Cardiac fibroblast (primary cell): Measurements from ENCODE around the gene GPX5.
A peak's percentile ranks its signal among the peaks of the same experiment; 100 is the strongest.

Source experiments
- DNase-seq, 2 donors: peaks; one replicate each; pipeline versions ENCODE4 v3.0.0 to v3.0.0-alpha.2; 2010; ENCODE audit warnings: low read depth in 2 of 2
- H3K4me3 ChIP-seq, 2 donors: replicated peaks in 1 of 2; 1 replicate in 1 of 2; 2 replicates in 1 of 2; pipeline ENCODE4 v1.5.1; 2011; ENCODE audit warnings: low read depth in 2 of 2, low read length in 2 of 2, mild to moderate bottlenecking in 2 of 2, moderate library complexity in 1 of 2
- TF ChIP-seq, protein P1 (sequence below): IDR thresholded peaks from one replicate; pipeline ENCODE4 v1.5.1; 2011; ENCODE audit warnings: low read depth, mild to moderate bottlenecking, low read length, inconsistent platforms

The GPX5 gene

DNA sequence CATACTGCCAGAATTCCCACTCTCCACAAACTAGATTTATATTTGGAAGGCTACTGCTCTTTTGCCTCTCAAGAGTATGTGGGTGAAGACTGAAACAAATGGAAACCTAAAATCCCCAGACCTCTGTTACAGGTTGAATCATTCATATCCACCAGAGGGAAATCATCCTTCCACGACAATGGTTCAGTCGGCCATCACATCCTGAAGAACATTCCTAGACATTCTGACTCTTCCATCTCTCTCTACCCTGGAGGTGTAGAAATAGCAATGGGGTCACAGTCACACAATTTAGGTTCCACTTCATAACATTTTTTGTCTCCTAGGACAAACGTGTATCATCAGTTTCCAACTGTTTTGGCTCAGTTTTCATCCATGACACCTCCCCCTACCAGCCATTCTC lies 8.6 kb downstream of the GPX5 start:
- no peak overlapping the region for H3K4me3 ChIP-seq
- DNase-seq: no peak
- TF ChIP-seq, protein P1, sequence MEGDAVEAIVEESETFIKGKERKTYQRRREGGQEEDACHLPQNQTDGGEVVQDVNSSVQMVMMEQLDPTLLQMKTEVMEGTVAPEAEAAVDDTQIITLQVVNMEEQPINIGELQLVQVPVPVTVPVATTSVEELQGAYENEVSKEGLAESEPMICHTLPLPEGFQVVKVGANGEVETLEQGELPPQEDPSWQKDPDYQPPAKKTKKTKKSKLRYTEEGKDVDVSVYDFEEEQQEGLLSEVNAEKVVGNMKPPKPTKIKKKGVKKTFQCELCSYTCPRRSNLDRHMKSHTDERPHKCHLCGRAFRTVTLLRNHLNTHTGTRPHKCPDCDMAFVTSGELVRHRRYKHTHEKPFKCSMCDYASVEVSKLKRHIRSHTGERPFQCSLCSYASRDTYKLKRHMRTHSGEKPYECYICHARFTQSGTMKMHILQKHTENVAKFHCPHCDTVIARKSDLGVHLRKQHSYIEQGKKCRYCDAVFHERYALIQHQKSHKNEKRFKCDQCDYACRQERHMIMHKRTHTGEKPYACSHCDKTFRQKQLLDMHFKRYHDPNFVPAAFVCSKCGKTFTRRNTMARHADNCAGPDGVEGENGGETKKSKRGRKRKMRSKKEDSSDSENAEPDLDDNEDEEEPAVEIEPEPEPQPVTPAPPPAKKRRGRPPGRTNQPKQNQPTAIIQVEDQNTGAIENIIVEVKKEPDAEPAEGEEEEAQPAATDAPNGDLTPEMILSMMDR: no peak

DNA sequence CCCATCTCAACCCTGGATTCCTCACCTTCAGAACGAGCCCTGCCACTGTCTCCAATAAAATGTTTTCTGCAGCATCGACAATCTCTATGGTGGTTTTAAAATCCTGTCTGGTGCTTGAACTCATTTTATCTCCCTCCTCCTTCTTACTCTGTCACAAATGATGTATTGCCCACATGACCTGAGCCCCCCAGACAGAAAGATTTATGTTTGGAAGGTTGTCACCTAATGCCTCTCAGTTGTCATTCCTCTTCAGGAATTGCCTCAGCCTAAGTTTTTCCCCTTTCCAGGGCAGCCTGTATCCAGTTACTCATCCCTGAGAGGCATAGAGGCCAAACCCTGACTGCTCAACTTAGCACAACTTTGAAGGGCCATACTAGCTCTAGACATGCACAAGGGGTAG lies 9.2 kb downstream of the GPX5 start:
- no peak overlapping the region for H3K4me3 ChIP-seq
- TF ChIP-seq, protein P1: no peak
- DNase-seq: no peak

DNA sequence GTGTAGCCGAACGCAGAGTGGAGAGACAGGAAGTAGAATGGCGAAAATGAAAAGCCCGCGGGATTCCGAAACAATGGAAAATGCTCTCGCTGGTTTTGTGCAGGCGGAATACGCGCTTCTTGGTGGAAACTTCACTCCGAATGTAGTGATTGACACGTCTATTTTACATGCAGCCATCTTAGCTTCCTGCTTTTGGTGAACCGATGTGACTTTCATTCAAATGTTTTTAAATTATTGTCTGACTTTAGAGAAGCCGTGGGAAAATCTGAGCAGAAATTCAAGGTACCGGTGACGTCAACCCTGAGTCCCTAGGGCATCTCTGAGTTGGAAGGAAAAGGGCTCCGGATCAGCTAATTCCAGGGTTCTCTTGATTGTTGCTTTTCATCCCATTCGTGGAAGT lies 11.4 kb downstream of the GPX5 start:
- H3K4me3 ChIP-seq: no peak overlapping the region
- peak; percentile 12 to 37 for DNase-seq

DNA sequence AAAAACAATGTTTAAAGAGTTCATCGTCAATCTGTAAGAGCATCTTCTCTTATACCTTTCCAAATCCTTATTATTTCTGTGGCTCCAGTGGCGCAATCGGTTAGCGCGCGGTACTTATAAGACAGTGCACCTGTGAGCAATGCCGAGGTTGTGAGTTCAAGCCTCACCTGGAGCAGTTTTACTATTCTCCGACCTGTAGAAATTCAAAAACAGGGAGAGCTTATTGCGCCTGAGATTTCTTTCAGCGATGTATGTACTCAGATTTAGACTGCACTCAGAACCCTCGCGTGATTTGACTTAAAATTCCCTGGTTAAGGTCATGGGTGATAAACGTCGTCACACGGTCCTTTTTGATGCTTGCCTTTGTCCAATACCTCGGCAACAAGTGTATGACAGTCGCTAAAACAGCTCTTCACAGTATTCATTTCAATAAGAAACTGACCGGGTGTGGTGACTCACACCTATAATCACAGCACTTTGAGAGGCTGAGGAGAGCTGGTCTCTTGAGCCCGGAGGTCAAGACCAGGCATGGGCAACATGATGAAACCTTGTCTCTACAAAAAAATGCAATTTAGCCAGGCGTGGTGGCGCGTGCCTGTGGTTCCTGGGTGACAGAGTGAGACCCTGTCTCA lies 11.9 kb downstream of the GPX5 start:
- TF ChIP-seq, protein P1: no peak
- H3K4me3 ChIP-seq: no peak overlapping the region
- peak in 1 of 2 donors; percentile 55 for DNase-seq

More for the DNA sequence above, 11.4 kb downstream of the GPX5 start:
- TF ChIP-seq, protein P1: no peak

DNA sequence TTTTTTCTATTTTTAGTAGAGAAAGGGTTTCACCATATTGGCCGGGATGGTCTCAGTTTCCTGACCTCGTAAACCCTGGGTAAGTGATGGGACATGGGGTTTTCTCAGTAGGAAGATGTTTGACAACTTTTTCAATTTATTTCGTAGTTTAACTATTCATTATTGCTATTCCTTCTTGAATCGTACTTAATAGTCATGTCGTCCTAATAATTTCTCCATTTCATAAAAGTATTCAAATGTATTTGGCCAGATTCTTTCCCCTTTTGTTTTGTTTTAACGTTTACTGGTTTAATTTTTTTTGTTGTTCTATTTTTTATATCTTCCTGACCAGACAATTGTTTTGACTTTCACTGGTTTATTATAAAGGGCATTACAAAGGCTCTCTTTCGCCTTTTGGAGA lies 16.3 kb downstream of the GPX5 start:
- TF ChIP-seq, protein P1: no peak
- no peak for DNase-seq
- H3K4me3 ChIP-seq: no peak overlapping the region

DNA sequence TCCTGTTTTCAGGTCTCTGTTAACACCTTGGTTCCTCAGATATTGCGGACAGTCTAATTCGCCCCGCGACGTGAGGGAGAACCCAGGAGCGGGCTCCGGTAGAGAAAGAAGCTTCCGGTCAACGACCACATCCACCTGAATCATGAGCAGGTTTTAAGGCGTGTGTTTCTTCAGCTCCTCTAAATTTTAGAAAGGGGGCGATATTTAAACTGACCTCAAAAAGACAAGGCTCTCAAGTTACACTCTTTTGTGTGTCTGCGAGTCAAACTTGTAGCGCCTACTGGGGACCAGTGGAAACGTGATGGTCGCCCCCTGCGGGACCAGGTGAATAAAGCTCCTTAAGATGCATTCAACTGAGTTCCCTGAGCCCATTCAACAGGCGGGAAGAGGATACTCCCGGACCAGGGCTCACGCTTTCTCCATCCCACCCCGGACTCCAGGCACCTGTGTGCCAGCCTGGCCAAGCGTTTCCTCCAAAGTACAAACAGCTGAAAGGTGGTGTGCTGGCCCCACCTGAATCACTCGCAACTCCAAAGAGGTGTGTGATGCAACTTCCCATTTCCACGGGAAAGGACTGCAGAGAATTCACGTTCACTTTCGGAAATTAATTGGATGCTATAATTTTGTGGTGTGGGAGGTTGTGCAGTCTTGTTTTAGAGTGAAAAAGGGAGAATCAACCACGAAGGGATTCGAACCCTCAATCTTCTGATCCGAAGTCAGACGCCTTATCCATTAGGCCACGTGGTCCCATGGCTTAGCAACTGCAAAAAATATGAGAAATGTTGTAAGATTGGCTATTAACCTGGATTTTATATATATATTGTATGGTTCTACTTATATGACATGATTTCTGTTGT lies 17.0 kb downstream of the GPX5 start:
- TF ChIP-seq, protein P1: peak; percentile 37
- DNase-seq: peak; percentile 81 to 93

More for the DNA sequence above, 17.0 kb downstream of the GPX5 start:
- H3K4me3 ChIP-seq: peak overlapping the region in 1 of 2 donors; percentile 8
